Spleen (tissue), 11 donors: ENCODE measurements around the gene C3orf18. TPM values are rescaled to one million over a fixed set of nuclear protein-coding genes. Genes with fewer than 3 reads are reported as not detected.

Experiments used
- DNase-seq: peaks from one replicate; pipeline ENCODE4 v3.0.0-alpha.2; 2020
- H3K27ac ChIP-seq, 8 donors: fragments of 200-600 bp; sonication (generic) in 7 of 8; 1 replicate in 4 of 8; 2 replicates in 4 of 8; pipeline versions ENCODE4 v1.5.0 to v1.8.0; 2016 to 2021; ENCODE audit warnings: inconsistent platforms in 4 of 8, mild to moderate bottlenecking in 4 of 8, moderate library complexity in 1 of 8
- H3K27me3 ChIP-seq, 7 donors: fragments of 200-600 bp; sonication (generic) in 6 of 7; replicated peaks in 1 of 7; 1 replicate in 4 of 7; 2 replicates in 3 of 7; pipeline versions ENCODE4 v1.5.0 to v1.8.0; 2016 to 2021; ENCODE audit warnings: inconsistent platforms in 3 of 7, mild to moderate bottlenecking in 1 of 7
- H3K36me3 ChIP-seq, 6 donors: fragments of 200-600 bp; sonication (generic) in 5 of 6; 1 replicate in 4 of 6; 2 replicates in 2 of 6; pipeline versions ENCODE4 v1.5.0 to v1.8.0; 2016 to 2021; ENCODE audit warnings: inconsistent platforms in 2 of 6
- H3K4me1 ChIP-seq, 6 donors: fragments of 200-600 bp; sonication (generic) in 5 of 6; 1 replicate in 3 of 6; 2 replicates in 3 of 6; pipeline versions ENCODE4 v1.5.0 to v1.8.0; 2016 to 2021; ENCODE audit warnings: inconsistent platforms in 3 of 6
- H3K4me3 ChIP-seq, 8 donors: fragments of 200-600 bp; sonication (generic) in 7 of 8; 1 replicate in 4 of 8; 2 replicates in 4 of 8; pipeline versions ENCODE4 v1.5.0 to v1.8.0; 2016 to 2021; ENCODE audit warnings: inconsistent platforms in 4 of 8, mild to moderate bottlenecking in 4 of 8, moderate library complexity in 2 of 8
- H3K9me3 ChIP-seq, 8 donors: fragments of 200-600 bp; sonication (generic) in 7 of 8; 1 replicate in 4 of 8; 2 replicates in 4 of 8; pipeline versions ENCODE4 v1.5.0 to v1.8.0; 2016 to 2021; ENCODE audit warnings: inconsistent platforms in 4 of 8
- CTCF ChIP-seq, 11 experiments: fragments of 200-600 bp in 7 of 11; fragments of 450-650 bp in 4 of 11; sonication (generic) in 4 of 11; IDR thresholded peaks in 8 of 11; conservative IDR thresholded peaks in 3 of 11; 1 replicate in 7 of 11; 2 replicates in 4 of 11; pipeline versions ENCODE4 v1.4.0 to v1.8.0; 2016 to 2021; ENCODE audit warnings: antibody characterized with exemption in 11 of 11, inconsistent platforms in 4 of 11, mild to moderate bottlenecking in 1 of 11
- POLR2A ChIP-seq, 3 donors: fragments of 450-650 bp; IDR thresholded peaks; one replicate each; pipeline ENCODE4 v1.5.1; 2017; ENCODE audit warnings: antibody characterized with exemption in 3 of 3, mild to moderate bottlenecking in 1 of 3
- POLR2AphosphoS5 ChIP-seq, 3 donors: sonication (generic); formaldehyde crosslinking; IDR thresholded peaks; one replicate each; pipeline ENCODE4 v1.5.1; 2017; ENCODE audit warnings: antibody characterized with exemption in 3 of 3
- WGBS, 5 donors: extraction: QIAGEN DNeasy Blood & Tissue Kit in 3 of 5; methylation state at CpG; one replicate each; pipeline versions ENCODE4 v1.1.5 to v1.1.7; 2013 to 2018; 5-methylcytosine and 5-hydroxymethylcytosine counted together
- intact Hi-C: fragments of 100-400 bp; cut with DNase I; formaldehyde crosslinking; loops from one replicate; pipeline ENCODE4 v1.15.0; 2023; ENCODE audit warnings: low total_unique reads
- polyA plus RNA-seq, 3 donors: library from polyadenylated mRNA; stranded (reverse); fragments of 200-250 nt; gene quantifications; one replicate each; pipeline ENCODE4 v1.2.1, GENCODE V29; 2013
- total RNA-seq, 7 donors: library from RNA; depleted of rRNA in 3 of 7; stranded (reverse); fragments of >200 nt in 3 of 7; fragmentation: NEBNext Ultra II Directional in 4 of 7; extraction: Animal tissue kit (Norgen Biotek cat#: 25700) in 4 of 7; gene quantifications; one replicate each; pipeline versions ENCODE4 v1.1.0 to v1.2.1, GENCODE V29; 2016 to 2021
- donor health status: healthy with polysubstance abuse.
- donor health status: DM: no; HTN: no; CAD: no; lungs with moderate emphysema.
- donor health status: DM: no; HTN: no; CAD: no.
- donor health status: Bipolar disorder and iron deficiency.
- donor health status: healthy.
- donor health status: DM: no; HTN: no; CAD: no.
- donor health status: DM: yes; HTN: yes; CAD: no.

The C3orf18 gene
- total and polyA plus RNA-seq, 10 donors: 2.3 to 12.2 (median 5.1) TPM

GRCh38 chr3:50536471-50537180 lies 30.9 kb downstream of the C3orf18 start:
- intact Hi-C loops: no loop called here
- H3K4me3 ChIP-seq: no peak overlapping the region
- no peaks in the 10 kb centered on the region for H3K36me3 ChIP-seq
- no peak overlapping the region for H3K27ac ChIP-seq
- no peak for DNase-seq
- peaks cover 0 to 47% (median 0%) of the 10 kb centered on the region in 7 donors for H3K27me3 ChIP-seq
- 61 to 84% (median 67%) methylated on average over 5 of the region's 5 CpGs for WGBS, 5 donors
- no peaks in the 10 kb centered on the region for H3K9me3 ChIP-seq
- no peaks in the 10 kb centered on the region for H3K4me1 ChIP-seq
- no peak for TF ChIP-seq CTCF (IDR thresholded peaks at IDR 0.05 in 8 of 11, conservative IDR thresholded peaks at IDR 0.05 in 3 of 11)
- no peak for TF ChIP-seq POLR2A (IDR thresholded peaks at IDR 0.05)
- no peak for TF ChIP-seq POLR2AphosphoS5 (IDR thresholded peaks at IDR 0.05)

- no peak for TF ChIP-seq POLR2AphosphoS5 (IDR thresholded peaks at IDR 0.05)
- no peak for TF ChIP-seq POLR2A (IDR thresholded peaks at IDR 0.05)
- TF ChIP-seq CTCF (IDR thresholded peaks at IDR 0.05 in 8 of 11, conservative IDR thresholded peaks at IDR 0.05 in 3 of 11): no peak
- H3K36me3 ChIP-seq: no peaks in the 10 kb centered on the region
- 70 to 90% (median 76%) methylated on average over 9 of the region's 9 CpGs for WGBS, 5 donors
- H3K9me3 ChIP-seq: no peaks in the 10 kb centered on the region
- no peak overlapping the region for H3K4me3 ChIP-seq
- H3K4me1 ChIP-seq: no peaks in the 10 kb centered on the region
- peaks cover 0 to 52% (median 0%) of the 10 kb centered on the region in 7 donors for H3K27me3 ChIP-seq
- no peak for DNase-seq
- H3K27ac ChIP-seq: no peak overlapping the region
- intact Hi-C loops: no loop called here
Measured at GRCh38 chr3:50534681-50535330, 32.7 kb downstream of the C3orf18 start.

GRCh38 chr3:50533807-50534461 lies 33.6 kb downstream of the C3orf18 start:
- Histone ChIP-seq H3K27ac (no peak overlapping the region), H3K27me3 (peaks cover 0 to 52% (median 0%) of the 10 kb centered on the region in 7 donors), H3K4me3 (no peak overlapping the region), H3K4me1 (no peaks in the 10 kb centered on the region), H3K36me3 (no peaks in the 10 kb centered on the region), H3K9me3 (no peaks in the 10 kb centered on the region)
- intact Hi-C loops: no loop called here
- 63 to 77% (median 64%) methylated on average over 9 of the region's 9 CpGs for WGBS, 5 donors
- TF ChIP-seq POLR2A (IDR thresholded peaks at IDR 0.05) (no peak), POLR2AphosphoS5 (IDR thresholded peaks at IDR 0.05) (no peak), CTCF (IDR thresholded peaks at IDR 0.05 in 8 of 11, conservative IDR thresholded peaks at IDR 0.05 in 3 of 11) (no peak)
- no peak for DNase-seq

GRCh38 chr3:50533316-50533715 lies 34.2 kb downstream of the C3orf18 start:
- H3K4me1 ChIP-seq: no peaks in the 10 kb centered on the region
- WGBS, 5 donors: 79 to 83% (median 81%) methylated on average over 13 of the region's 13 CpGs
- DNase-seq: no peak
- H3K9me3 ChIP-seq: no peaks in the 10 kb centered on the region
- TF ChIP-seq CTCF (IDR thresholded peaks at IDR 0.05 in 8 of 11, conservative IDR thresholded peaks at IDR 0.05 in 3 of 11): no peak
- no peak for TF ChIP-seq POLR2AphosphoS5 (IDR thresholded peaks at IDR 0.05)
- TF ChIP-seq POLR2A (IDR thresholded peaks at IDR 0.05): no peak
- intact Hi-C loops: no loop called here
- no peaks in the 10 kb centered on the region for H3K36me3 ChIP-seq
- no peak overlapping the region for H3K4me3 ChIP-seq
- peaks cover 0 to 48% (median 0%) of the 10 kb centered on the region in 7 donors for H3K27me3 ChIP-seq
- H3K27ac ChIP-seq: no peak overlapping the region
